AG09309 (cell line): Measurements from ENCODE around the gene ZXDB.

Experiments
- DNase-seq: peaks from one replicate; pipeline ENCODE4 v3.0.0-alpha.2; 2010; ENCODE audit warnings: low read depth
- H3K4me3 ChIP-seq: 2 replicates; pipeline ENCODE4 v1.5.1; 2011; ENCODE audit warnings: mild to moderate bottlenecking, low read depth, low read length, moderate library complexity; ENCODE audit not compliant: control insufficient read depth
- CTCF ChIP-seq: IDR thresholded peaks from 2 replicates; pipeline ENCODE4 v1.5.1; 2011; ENCODE audit warnings: mild to moderate bottlenecking, low read depth, low read length, inconsistent platforms; ENCODE audit not compliant: insufficient read depth, control insufficient read depth; ENCODE audit errors: missing control alignments

ZXDB gene

GRCh38 chrX:57640674-57641016 lies 48.8 kb downstream of the ZXDB start:
- TF ChIP-seq CTCF = no peak
- no peak for DNase-seq
- H3K4me3 ChIP-seq = no peak overlapping the region

DNA sequence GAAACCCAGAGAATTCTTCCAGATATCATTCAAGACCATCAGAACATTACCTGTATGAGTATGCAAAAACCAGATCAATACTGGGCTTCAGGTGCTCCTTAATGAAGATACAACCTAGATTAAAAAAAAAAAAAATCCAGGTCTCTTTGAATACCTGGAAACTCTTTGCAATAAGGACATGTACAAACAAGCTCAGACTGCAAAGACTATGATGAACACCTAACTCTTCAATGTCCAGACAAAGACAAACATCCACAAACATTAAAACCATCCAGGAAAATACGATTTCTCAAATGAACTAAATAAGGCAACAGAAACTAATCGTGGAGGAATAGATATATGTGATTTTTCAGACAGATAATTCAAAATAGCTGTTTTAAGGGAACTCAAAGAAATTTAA lies 49.5 kb downstream of the ZXDB start:
- no peak for TF ChIP-seq CTCF
- no peak overlapping the region for H3K4me3 ChIP-seq
- DNase-seq = no peak

GRCh38 chrX:57643698-57644097 lies 51.9 kb downstream of the ZXDB start:
- DNase-seq = no peak
- no peak overlapping the region for H3K4me3 ChIP-seq
- TF ChIP-seq CTCF = no peak

GRCh38 chrX:57647020-57647419 lies 55.2 kb downstream of the ZXDB start:
- no peak for DNase-seq
- H3K4me3 ChIP-seq = no peak overlapping the region

More at GRCh38 chrX:57647020-57647419, 55.2 kb downstream of the ZXDB start:
- no peak for TF ChIP-seq CTCF
